ENCODE data around the gene IL17RC.

IL17RC gene

GRCh38 chr3:9947025-9947995 lies 30.4 kb downstream of the IL17RC start:
- peak; percentile 36 for DNase-seq

GRCh38 chr3:9948586-9948985 lies 31.7 kb downstream of the IL17RC start:
- no peak for DNase-seq

GRCh38 chr3:9949115-9949514 lies 32.2 kb downstream of the IL17RC start:
- no peak for DNase-seq

GRCh38 chr3:9949626-9950025 lies 32.7 kb downstream of the IL17RC start:
- DNase-seq, result no peak

- DNase-seq, result no peak
These were observed 34.2 kb downstream of the IL17RC start for GRCh38 chr3:9951126-9951525.

- no peak for DNase-seq
These were observed 34.7 kb downstream of the IL17RC start for GRCh38 chr3:9951598-9951961.

GRCh38 chr3:9951962-9952805 lies 35.3 kb downstream of the IL17RC start, which contains the start of gene PRRT3:
Gene PRRT3 (minus strand): TSS chr3:9952408. CDS start chr3:9950115, 2,293 bp downstream.
- DNase-seq, result peak; percentile 42

GRCh38 chr3:9955067-9955502 lies 38.2 kb downstream of the IL17RC start:
- DNase-seq, result peak; percentile 86

- DNase-seq, result no peak
These were observed 38.9 kb downstream of the IL17RC start for GRCh38 chr3:9955611-9956352.

GRCh38 chr3:9957214-9957613 lies 40.3 kb downstream of the IL17RC start:
- DNase-seq, result no peak

GRCh38 chr3:9965200-9965875 lies 48.4 kb downstream of the IL17RC start:
- no peak for DNase-seq

GRCh38 chr3:9966841-9967240 lies 49.9 kb downstream of the IL17RC start:
- DNase-seq, result no peak

- no peak for DNase-seq
These were observed 52.7 kb downstream of the IL17RC start for GRCh38 chr3:9969632-9970019.

- no peak for DNase-seq
These were observed 53.2 kb downstream of the IL17RC start for GRCh38 chr3:9970020-9970652.

GRCh38 chr3:9976721-9977709 lies 60.1 kb downstream of the IL17RC start:
- DNase-seq, result no peak

- no peak for DNase-seq
These were observed 61.9 kb downstream of the IL17RC start for GRCh38 chr3:9978710-9979305.

- no peak for DNase-seq
These were observed 63.4 kb downstream of the IL17RC start for GRCh38 chr3:9980251-9980650.

Data from NCI-H146 (cell line).